Panc1 (cell line): ENCODE results near the gene SKI. TPM values are rescaled to one million over a fixed set of nuclear protein-coding genes. Genes with fewer than 3 reads are reported as not detected.

Experiments used
- ATAC-seq: fragments of 200-7000 bp; cut with Tn5 transposase; 2 replicates; pipeline ENCODE4 v1.9.1; 2020; ENCODE audit warnings: mild to moderate bottlenecking, moderate library complexity
- BruUV-seq: library from RNA; stranded (reverse); fragments of 400-500 nt; replicated peaks from 2 replicates; lab custom pipeline; 2021; lab: Mats Ljungman, UMichigan
- CTCF ChIA-PET: fragments of 300-600 bp; sonication (Branson Sonifier 250); formaldehyde crosslinking; loops from one replicate; lab custom pipeline; 2022; ENCODE audit warnings: antibody characterized with exemption; lab: Charles Lee
- POLR2A ChIA-PET: fragments of 300-600 bp; sonication (Branson Sonifier 250); formaldehyde crosslinking; loops from one replicate; lab custom pipeline; 2022; ENCODE audit warnings: antibody characterized with exemption; lab: Charles Lee
- DNase-seq: peaks from one replicate; pipeline ENCODE4 v3.0.0-alpha.2; 2010; ENCODE audit warnings: low read depth, low spot score
- H3K27ac ChIP-seq: 2 replicates; pipeline ENCODE4 v1.5.1; 2011; ENCODE audit warnings: mild to moderate bottlenecking, low read length, inconsistent platforms
- H3K27me3 ChIP-seq: fragments of 200-500 bp; sonication (Bioruptor generic); 2 replicates; pipeline ENCODE4 v1.6.0; 2014; ENCODE audit warnings: low read length, inconsistent platforms; ENCODE audit not compliant: control insufficient read depth, insufficient read depth
- H3K36me3 ChIP-seq: fragments of 200-500 bp; sonication (Bioruptor generic); 2 replicates; pipeline ENCODE4 v1.5.1; 2014; ENCODE audit warnings: inconsistent platforms, mild to moderate bottlenecking, low read length, moderate library complexity; ENCODE audit not compliant: control insufficient read depth, insufficient read depth
- H3K4me1 ChIP-seq: 2 replicates; pipeline ENCODE4 v1.5.1; 2011; ENCODE audit warnings: inconsistent platforms, mild to moderate bottlenecking, low read length, moderate library complexity; ENCODE audit not compliant: control insufficient read depth, insufficient read depth
- H3K4me3 ChIP-seq, 2 experiments: 2 replicates each; pipeline ENCODE4 v1.5.1; 2011 to 2012; ENCODE audit warnings: low read depth in 2 of 2, low read length in 2 of 2, mild to moderate bottlenecking in 2 of 2, inconsistent platforms in 1 of 2, moderate library complexity in 1 of 2
- H3K9me3 ChIP-seq: fragments of 200-500 bp; sonication (Bioruptor generic); 2 replicates; pipeline ENCODE4 v1.5.1; 2014; ENCODE audit warnings: low read depth, mild to moderate bottlenecking, inconsistent platforms, low read length, moderate library complexity; ENCODE audit not compliant: control insufficient read depth, insufficient read depth
- POLR2AphosphoS5 ChIP-seq: IDR thresholded peaks from 2 replicates; pipeline ENCODE4 v1.6.1; 2012; ENCODE audit warnings: mild to moderate bottlenecking, low read depth, low read length, moderate library complexity
- SIN3A ChIP-seq: IDR thresholded peaks from 2 replicates; pipeline ENCODE4 v1.6.1; 2012; ENCODE audit warnings: low read depth, mild to moderate bottlenecking, low read length, moderate library complexity, borderline replicate concordance; ENCODE audit not compliant: insufficient read depth
- TCF7L2 ChIP-seq: IDR thresholded peaks from 2 replicates; pipeline ENCODE4 v1.6.1; 2011; ENCODE audit warnings: mild to moderate bottlenecking, low read depth, low read length, inconsistent platforms
- in situ Hi-C: cut with HindIII; loops from 2 replicates; pipeline ENCODE4 v1.10.0; 2016; ENCODE audit warnings: low sequenced_read_pairs, low pct_unique_long_range_greater_than_20kb
- intact Hi-C: fragments of 100-400 bp; cut with micrococcal nuclease; formaldehyde crosslinking; loops from one replicate; pipeline ENCODE4 v1.10.0; 2022; ENCODE audit not compliant: unreplicated experiment
- total RNA-seq: library from RNA; stranded (reverse); gene quantifications from one replicate; pipeline ENCODE4 v1.2.1, GENCODE V29; 2021; ENCODE audit not compliant: unreplicated experiment
- TF ChIP-seq, protein P1 (sequence below): fragments of 450-650 bp; IDR thresholded peaks from 2 replicates; pipeline ENCODE4 v1.5.1; 2017; ENCODE audit warnings: mild to moderate bottlenecking
- TF ChIP-seq, protein P2 (sequence below), 2 experiments: IDR thresholded peaks; 2 replicates each; pipeline ENCODE4 v1.6.1; 2011 to 2012; ENCODE audit warnings: low read depth in 2 of 2, control low read depth in 1 of 2, low read length in 1 of 2, mild to moderate bottlenecking in 1 of 2, moderate library complexity in 1 of 2; ENCODE audit not compliant: insufficient read depth in 1 of 2

Gene SKI
- total RNA-seq, 1 experiment from 2014 or later: 63.2 TPM

DNA sequence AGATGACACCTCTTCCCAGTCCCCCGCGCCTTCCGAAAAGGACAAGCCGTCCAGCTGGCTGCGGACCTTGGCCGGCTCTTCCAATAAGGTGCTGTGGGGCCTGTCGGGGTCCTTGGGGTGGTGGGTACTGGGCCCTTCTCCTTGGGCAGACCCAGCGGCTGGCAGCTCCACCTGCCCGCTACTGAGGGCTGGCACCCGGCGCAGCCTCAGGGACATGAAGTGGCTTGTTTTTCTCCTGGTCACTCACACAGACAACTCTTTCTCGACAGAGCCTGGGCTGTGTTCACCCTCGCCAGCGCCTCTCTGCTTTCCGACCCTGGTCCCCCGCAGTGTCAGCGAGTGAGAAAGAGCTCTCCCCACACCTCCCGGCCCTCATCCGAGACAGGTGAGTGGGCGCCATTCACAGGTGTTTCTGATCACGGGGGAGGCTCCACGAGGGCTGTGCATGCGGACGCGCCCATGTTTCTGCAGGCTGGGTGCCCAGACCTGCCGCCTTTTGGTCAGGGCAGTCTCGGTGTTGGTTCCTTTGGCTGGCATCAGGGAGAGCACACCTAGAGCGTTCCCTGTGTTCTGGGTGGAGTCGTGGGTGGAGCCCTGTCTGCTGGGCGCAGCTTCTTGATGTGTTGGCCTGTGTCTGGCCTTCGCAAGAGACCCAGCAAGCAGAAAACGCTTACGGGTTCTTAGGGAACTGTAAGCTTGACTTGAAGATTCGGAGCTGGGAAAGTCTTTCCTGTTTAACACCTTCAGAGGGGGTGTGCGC lies 75.1 kb downstream of the SKI start:
- Histone ChIP-seq H3K4me1 (peaks cover 3% of the 10 kb centered on the region; the same call in 1 of the 2 replicates), H3K36me3 (no peaks in the 10 kb centered on the region; the same call in none of the 2 replicates), H3K27me3 (no peaks in the 10 kb centered on the region), H3K9me3 (no peaks in the 10 kb centered on the region), H3K4me3 (no peak overlapping the region), H3K27ac (no peak overlapping the region)
- TF ChIP-seq, protein P1, sequence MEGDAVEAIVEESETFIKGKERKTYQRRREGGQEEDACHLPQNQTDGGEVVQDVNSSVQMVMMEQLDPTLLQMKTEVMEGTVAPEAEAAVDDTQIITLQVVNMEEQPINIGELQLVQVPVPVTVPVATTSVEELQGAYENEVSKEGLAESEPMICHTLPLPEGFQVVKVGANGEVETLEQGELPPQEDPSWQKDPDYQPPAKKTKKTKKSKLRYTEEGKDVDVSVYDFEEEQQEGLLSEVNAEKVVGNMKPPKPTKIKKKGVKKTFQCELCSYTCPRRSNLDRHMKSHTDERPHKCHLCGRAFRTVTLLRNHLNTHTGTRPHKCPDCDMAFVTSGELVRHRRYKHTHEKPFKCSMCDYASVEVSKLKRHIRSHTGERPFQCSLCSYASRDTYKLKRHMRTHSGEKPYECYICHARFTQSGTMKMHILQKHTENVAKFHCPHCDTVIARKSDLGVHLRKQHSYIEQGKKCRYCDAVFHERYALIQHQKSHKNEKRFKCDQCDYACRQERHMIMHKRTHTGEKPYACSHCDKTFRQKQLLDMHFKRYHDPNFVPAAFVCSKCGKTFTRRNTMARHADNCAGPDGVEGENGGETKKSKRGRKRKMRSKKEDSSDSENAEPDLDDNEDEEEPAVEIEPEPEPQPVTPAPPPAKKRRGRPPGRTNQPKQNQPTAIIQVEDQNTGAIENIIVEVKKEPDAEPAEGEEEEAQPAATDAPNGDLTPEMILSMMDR: no peak
- TF ChIP-seq, protein P2, sequence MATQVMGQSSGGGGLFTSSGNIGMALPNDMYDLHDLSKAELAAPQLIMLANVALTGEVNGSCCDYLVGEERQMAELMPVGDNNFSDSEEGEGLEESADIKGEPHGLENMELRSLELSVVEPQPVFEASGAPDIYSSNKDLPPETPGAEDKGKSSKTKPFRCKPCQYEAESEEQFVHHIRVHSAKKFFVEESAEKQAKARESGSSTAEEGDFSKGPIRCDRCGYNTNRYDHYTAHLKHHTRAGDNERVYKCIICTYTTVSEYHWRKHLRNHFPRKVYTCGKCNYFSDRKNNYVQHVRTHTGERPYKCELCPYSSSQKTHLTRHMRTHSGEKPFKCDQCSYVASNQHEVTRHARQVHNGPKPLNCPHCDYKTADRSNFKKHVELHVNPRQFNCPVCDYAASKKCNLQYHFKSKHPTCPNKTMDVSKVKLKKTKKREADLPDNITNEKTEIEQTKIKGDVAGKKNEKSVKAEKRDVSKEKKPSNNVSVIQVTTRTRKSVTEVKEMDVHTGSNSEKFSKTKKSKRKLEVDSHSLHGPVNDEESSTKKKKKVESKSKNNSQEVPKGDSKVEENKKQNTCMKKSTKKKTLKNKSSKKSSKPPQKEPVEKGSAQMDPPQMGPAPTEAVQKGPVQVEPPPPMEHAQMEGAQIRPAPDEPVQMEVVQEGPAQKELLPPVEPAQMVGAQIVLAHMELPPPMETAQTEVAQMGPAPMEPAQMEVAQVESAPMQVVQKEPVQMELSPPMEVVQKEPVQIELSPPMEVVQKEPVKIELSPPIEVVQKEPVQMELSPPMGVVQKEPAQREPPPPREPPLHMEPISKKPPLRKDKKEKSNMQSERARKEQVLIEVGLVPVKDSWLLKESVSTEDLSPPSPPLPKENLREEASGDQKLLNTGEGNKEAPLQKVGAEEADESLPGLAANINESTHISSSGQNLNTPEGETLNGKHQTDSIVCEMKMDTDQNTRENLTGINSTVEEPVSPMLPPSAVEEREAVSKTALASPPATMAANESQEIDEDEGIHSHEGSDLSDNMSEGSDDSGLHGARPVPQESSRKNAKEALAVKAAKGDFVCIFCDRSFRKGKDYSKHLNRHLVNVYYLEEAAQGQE (IDR thresholded peaks at IDR 0.05; ENCODE audit: insufficient read depth in 1 of 2, low read depth in 2 of 2, low read length in 1 of 2): no peak
- no peak for TF ChIP-seq POLR2AphosphoS5
- TF ChIP-seq SIN3A: no peak
- no peak for TF ChIP-seq TCF7L2
- in situ Hi-C loops: no loop called here
- DNase-seq (no peak), ATAC-seq (no peak)
- ChIA-PET CTCF (no interaction called here), POLR2A (no interaction called here)
- no TSS peak for BruUV-seq
- intact Hi-C loops: no loop called here

DNA sequence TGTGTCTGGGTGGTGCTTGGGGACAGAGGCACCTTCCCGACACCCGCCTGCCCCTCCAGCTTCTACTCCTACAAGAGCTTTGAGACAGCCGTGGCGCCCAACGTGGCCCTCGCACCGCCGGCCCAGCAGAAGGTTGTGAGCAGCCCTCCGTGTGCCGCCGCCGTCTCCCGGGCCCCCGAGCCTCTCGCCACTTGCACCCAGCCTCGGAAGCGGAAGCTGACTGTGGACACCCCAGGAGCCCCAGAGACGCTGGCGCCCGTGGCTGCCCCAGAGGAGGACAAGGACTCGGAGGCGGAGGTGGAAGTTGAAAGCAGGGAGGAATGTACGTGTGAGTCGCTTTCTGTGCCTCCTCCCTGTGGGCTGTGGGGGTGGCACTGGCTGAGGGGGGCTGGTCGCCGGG lies 75.7 kb downstream of the SKI start:
- BruUV-seq: no TSS peak
- in situ Hi-C loops (no loop called here), intact Hi-C loops (no loop called here)
- ChIA-PET POLR2A (no interaction called here), CTCF (no interaction called here)
- no peak for ATAC-seq
- Histone ChIP-seq H3K4me1 (peaks cover 3% of the 10 kb centered on the region; the same call in 1 of the 2 replicates), H3K36me3 (no peaks in the 10 kb centered on the region; the same call in none of the 2 replicates), H3K27ac (no peak overlapping the region), H3K4me3 (no peak overlapping the region), H3K27me3 (no peaks in the 10 kb centered on the region), H3K9me3 (no peaks in the 10 kb centered on the region)
- TF ChIP-seq, protein P1: no peak
- TF ChIP-seq SIN3A: no peak
- TF ChIP-seq, protein P2 (IDR thresholded peaks at IDR 0.05; ENCODE audit: insufficient read depth in 1 of 2, low read depth in 2 of 2, low read length in 1 of 2): no peak
- DNase-seq: no peak
